HG03442 (cell line): Measurements from ENCODE around the gene ZNF564.
"Not testable (repeated sequence)": the region's sequence is repeated elsewhere in the genome, so short reads cannot be mapped to it uniquely, and the experiment has no call there.

Experiments
- ATAC-seq: cut with Tn5 transposase; IDR thresholded peaks from one replicate; pipeline ENCODE4 v1.9.1; 2021; ENCODE audit warnings: mild to moderate bottlenecking, moderate library complexity; ENCODE audit not compliant: unreplicated experiment

Gene ZNF564

DNA sequence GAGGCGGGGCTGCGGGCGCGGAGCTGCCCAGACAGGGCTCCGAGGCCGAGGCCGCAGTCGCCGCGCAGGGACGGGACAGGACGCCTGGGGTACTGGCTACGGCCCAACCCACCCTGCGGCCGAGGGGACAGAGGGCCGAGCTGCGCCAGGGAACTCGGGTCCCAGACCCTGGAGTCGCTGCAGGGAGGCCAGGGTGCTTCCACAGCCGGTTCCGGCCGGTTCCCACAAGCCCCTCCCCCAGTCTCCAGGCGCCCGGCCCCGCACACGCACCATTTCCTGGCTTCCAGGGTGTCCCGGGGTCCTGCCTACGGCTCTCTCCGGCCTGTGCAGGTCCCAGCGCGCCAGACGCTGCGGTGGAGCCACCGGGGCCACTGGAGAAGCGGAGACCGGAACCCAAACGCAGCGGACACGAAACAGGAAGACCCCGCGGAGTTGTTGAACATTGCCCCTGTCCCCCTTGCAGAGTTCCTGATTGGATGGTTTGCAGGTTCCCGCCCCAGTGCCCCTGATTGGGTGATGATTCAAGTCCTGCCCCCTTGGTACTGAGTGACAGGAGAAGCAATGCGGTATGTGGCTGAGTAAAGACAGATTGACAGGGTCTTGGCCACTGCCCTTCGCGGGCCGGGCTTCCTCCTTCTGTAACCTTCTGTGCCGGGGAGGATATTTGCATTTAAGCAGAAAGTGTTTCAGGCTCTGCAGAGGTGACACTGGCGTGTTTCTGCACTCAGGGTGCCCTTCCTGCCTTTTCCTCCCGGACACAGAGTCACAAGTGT, at the start of gene ZNF564:
Gene ZNF564 (minus strand): TSS at position 423 of the 773 bp plus-strand sequence. CDS start 150 bp downstream, at position 273.
- ATAC-seq: peak; percentile 96

DNA sequence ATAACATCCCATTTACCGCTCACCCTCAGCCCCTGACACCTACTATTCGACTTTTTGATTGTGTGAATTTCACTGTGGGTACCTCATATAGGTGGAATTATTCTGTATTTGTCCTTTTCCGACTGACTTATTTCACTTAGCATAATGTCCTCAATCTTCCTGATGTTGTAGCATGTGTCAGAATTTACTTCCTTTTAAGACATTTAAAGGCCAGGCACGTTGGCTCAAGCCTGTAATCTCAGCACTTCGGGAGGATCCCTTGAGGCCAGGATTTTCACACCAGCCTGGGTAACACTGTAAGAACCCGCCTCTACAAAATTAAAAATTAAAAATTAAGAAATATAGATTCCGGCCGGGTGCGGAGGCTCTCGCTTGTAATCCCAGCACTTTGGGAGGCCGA, 46.3 kb upstream of the ZNF564 start:
- no peak for ATAC-seq

DNA sequence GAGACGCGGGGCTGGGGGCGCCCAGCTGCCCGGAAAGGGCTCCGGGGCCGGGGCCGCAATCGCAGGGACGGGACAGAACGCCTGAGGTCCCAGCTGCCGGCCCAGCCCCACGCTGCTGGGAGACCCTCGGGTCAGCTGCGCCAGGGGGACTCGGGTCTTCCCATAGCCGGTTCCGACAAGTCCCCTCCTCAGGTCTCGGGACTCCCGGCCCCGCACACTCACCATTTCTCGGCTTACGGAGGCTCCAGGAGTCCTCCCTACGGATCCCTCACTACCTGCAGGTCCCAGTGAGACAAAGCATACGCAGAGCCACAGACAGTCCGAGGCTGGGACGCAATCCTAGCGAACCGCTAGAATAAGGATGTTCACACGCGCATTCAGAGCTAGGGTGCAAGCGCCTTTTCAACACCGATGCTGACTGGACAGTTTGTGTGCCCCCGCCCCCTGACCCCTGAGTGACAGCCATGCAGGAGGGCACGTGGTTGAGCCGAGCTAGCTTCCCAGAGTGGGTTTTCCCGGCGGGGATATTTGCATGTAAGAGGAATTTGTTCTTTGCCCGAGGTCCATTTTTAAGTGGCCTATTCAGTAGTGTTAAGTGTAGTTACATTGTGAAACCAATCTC, 45.8 kb upstream of the ZNF564 start:
- no peak for ATAC-seq

DNA sequence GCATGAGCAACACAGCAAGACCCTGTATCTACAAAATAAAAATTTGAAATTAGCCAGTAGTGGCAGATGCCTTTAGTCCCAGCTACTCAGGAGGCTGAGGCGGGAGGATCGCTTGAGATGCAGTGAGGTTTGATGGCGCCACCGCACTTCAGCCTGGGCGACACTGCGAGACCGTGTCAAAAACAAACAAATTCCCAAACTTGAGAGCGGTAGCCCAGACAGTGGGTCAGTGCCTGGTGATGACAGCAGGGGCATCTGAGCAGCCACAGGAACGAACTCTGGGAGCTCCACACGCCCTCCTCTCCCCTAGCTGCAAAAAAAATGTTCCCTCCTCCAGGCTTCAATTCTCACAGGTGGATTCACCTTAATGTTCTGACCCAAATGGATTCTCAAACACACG, 45.2 kb upstream of the ZNF564 start:
- no peak for ATAC-seq

DNA sequence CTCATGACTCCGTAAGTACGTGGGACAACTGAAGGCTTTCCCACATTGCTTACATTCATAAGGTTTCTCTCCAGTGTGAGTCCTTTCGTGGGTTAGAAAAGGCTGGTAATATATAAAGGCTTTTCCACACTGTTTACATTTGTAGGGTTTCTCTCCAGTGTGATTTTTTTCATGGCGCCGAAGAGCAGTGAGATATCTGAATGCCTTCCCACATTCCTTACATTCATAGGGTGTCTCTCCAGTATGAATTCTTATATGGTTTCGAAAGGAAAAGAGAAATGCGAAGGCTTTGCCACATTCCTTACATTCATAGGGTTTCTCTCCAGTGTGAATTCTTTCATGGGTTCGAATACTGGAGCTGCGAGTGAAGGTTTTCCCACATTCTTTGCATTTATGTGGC, 29.8 kb upstream of the ZNF564 start:
- ATAC-seq: no peak

DNA sequence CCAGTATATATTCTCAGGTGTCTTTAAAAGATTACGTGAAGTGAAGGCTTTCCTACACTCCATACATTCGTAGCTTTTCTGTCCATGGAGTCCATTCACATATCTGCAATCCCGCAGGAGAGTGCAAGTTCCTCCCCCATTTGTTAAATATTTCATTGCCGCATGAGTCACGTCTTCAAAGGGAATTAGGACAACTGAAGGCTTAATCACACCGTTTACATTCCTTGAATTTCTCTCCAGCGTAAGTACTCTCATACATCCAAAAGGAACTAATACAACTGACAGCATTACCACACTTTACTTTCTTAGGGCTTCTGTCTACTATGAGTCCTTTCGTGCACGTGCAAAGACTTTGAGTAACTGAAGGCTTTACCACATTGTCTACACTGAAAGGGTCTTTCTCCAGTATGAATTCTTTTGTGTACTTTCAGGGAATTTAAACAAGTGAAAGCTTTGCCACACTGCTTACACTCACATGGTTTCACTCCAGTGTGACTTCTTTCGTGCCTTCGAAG, 29.0 kb upstream of the ZNF564 start:
- no peak for ATAC-seq

DNA sequence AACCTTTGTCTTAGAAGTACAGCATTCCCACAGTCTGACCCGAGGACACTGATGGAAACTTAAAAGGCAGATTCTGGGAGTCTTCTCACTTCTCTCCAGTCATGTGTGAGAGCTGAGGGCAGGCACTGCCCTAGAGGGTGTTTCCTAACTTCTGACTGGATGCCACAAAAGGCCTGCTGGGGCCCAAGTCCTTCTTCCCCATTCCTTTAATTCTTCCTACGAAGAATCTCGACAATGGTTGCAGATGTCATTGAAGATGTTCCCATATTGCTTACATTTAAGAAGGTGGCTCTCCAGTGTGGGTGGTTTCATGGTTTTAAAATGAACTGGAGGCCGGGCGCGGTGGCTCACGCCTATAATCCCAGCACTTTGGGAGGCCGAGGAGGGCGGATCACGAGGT, 27.4 kb upstream of the ZNF564 start:
- ATAC-seq: no peak

DNA sequence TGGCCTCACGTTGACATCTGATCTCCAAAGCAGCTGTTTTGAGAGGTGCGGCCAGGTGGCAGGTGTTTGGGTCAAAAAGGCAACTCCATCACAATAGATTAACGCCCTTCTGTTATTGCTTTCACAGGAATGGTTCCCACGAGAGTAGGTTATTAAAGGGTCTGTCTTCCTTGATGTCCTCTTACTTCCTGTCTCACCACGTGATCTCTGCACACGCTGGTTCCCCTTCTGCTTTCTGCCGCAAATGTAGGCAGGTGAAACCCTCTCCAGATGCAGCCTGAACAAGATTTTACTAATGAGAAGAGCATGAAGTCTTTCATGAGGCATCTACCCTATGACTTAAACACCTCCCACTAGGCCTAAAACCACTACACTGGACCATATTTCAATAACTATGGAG, 22.8 kb upstream of the ZNF564 start:
- ATAC-seq: no peak

DNA sequence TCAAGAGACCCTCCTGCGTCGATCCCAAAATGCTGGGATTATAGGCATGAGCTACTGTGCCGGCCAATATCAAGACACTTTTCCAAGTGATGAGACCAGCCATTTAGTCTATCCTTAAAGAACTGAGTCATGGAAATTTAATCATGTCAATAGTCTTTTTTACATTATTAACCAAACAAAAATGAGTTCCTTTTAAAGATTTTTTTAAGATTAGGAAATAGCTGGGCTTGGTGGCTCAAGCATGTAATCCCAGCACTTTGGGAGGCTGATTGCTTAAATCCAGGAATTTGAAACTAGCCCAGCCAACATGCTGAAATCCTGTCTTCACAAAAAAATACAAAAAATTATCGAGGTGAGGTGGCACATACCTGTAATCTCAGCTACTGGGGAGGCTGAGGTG, 16.7 kb upstream of the ZNF564 start:
- no peak for ATAC-seq

DNA sequence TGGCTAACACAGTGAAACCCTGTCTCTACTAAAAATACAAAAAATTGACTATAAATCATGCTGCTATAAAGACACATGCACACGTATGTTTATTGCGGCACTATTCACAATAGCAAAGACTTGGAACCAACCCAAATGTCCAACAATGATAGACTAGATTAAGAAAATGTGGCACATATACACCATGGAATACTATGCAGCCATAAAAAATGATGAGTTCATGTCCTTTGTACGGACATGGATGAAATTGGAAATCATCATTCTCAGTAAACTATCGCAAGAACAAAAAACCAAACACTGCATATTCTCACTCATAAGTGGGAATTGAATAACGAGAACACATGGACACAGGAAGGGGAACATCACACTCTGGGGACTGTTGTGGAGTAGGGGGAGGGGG, 15.1 kb upstream of the ZNF564 start:
- not testable (repeated sequence) for ATAC-seq

DNA sequence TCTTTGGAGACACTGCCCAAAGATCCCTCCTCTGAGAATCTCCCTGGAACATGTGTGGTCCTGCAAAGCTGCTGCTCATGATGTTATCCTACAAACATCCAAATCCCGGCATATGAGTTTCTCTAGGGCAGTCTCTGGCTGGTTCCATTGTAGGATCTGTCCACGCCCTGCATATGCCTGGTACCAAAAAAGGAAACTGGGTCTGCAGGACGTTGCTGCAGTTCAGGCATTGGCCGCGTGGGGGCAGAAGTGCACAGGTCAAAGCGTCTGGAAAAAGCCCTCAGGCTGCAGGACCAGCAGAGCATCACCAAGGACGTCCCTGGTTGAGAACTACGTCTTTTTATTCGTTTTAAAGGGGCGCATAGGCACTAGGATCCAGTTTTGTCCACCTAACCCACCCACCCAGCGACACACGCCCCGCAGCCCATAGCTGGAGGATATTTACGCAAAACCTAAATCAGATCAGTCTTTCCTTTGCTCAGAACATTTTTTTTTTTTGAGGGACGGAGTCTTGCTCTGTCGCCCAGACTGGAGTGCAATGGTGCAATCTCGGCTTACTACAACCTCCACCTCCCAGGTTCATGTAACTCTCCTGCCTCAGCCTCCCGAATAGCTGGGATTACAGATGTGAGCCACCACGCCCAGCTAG, 12.9 kb upstream of the ZNF564 start:
- no peak for ATAC-seq

DNA sequence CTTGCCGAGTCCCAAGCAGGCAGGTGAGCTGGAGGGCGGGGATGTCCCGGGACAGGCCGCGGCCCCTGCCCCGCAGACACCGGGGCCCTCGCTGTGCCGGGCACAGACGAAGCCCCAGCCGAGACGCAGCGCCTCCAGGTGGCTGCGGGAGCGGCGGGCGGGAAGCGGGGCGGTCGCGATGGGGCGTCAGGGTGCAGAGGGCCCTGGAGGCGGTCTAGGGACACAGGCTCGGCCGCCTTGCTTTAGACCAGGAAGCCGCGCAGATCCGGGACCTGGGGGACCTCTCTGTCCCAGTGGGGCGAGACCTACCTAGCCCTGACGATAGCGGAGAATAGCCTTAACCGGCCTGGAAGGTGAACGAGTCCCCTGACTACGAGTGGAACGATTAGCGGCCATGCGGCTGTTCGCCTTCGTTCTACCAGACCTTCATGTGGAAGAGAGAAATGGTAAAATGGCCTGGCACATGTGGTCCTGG, 4.2 kb upstream of the ZNF564 start:
- ATAC-seq: no peak

DNA sequence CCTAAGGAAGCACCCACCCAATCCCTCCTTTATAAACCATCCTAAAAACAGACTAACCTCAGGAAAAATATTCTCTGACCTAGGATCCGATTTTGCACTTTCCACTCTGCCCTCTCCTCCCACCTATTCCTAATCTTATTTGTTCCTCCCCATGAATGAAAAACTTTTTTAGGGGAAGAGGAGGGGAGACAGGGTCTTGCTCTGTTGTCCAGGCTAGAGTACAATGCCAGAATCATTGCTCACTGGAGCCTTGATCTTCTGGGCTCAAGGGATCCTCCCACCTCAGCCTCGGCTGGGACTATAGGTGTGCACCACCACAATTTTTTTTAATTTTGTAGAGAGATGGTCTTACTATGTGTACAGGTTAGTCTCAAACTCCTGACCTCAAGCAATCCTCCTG, 4.4 kb downstream of the ZNF564 start:
- no peak for ATAC-seq

DNA sequence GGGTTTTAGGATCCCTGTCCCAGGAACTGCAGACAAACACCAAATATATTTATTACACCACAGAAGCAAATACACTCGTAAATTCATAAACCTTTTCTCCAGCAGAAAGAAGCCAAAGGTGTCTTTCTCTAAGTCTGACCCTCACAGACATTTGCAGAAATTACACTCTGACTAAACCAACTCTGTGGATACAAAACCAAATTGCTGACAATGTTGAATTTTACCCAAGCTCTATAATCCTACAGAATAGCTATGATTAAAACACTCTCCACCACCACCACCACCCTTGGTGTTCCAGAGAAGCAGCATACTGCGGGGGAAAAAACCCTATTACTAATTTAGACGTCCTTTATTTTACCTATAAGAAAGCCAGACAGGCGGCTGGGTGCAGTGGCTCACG, 5.2 kb downstream of the ZNF564 start:
- ATAC-seq: no peak

DNA sequence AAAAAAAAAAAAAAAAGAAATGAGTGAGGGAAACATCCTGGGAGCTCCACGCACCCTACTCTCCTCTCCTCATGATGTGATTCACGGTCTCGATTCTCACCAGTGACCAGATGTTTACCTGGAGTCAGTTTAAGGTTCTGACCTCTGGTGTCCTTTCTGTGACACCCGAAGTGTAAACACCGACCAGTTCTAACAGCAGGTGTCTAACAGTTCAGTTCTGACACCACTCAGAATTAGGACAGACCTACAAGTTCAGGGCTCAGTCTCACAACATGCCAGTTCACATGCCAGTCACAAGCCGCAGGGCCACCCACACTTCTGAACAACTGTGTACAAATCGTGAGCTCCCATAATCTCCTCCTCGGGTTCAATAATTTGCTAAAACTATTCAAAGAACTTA, 6.0 kb downstream of the ZNF564 start:
- no peak for ATAC-seq

DNA sequence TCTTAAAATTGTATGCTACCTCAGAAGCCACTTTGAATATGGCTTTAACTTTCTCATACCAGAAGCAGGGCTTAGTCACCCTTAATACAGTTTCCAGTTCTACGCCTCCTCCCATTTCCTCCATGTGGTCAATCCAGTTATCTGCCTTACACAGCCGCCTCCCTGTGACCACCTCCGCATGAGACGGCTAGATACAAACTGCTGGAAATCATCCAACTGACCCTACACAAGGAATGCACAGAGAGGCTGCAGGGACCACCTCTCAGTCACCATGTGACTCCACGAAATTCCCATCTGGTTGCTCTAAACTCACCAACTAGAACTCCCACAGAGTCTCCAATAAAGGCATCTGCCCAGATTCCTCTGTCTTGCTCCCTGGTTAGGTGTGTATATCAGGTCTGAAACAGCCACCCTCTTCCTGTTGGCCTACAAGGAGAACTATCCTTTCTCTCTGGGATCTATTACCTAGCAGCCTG, 6.8 kb downstream of the ZNF564 start:
- no peak for ATAC-seq

DNA sequence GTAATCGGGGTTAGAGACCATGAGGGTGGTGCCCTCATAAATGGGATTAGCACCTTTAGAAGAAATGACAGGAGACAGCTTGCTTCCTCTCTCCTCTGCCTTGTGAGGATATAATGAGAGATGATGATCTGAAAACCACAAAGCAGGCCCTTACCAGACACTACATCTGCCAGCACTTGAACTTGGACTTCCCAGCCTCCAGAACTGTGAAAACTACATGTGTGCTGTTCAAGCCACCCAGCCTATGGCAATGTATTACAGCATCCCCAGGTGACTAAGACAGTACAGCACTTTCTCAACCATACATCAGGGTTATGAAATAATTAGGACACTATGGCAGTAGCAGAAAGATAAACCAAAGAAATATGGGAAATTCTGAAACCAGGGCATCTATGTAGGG, 7.4 kb downstream of the ZNF564 start:
- ATAC-seq: no peak

DNA sequence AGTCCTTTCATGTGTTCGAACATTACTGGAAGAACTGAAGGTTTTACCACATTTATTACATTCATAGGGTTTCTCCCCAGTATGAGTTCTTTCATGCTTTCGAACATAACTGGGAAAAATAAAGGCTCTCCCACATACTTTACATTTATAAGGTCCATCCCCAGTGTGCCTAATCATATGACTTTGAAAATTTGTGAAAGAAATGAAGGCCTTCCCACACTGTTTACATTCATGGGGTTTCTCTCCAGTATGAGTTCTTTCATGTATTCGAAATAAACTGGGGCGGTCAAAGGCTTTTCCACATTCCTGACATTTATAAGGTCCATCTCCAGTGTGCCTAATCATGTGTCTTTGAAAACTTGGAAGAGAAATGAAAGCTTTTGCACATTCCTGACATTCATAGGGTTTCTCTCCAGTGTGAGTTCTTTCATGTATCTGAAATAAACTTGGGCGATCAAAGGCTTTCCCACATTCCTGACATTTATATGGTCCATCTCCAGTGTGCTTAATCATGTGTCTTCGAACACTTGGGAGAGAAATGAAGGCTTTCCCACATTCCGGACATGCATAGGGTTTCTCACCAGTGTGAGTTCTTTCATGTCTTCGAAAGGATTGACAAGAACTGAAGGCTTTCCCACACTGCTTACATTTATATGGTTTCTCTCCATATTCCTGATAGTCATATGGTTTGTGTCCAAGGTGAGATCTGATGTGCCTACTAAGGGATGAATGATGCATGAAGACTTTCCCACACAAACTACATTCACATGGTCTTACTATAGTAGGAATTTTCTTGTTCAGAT, 24.0 kb downstream of the ZNF564 start:
- ATAC-seq: no peak

DNA sequence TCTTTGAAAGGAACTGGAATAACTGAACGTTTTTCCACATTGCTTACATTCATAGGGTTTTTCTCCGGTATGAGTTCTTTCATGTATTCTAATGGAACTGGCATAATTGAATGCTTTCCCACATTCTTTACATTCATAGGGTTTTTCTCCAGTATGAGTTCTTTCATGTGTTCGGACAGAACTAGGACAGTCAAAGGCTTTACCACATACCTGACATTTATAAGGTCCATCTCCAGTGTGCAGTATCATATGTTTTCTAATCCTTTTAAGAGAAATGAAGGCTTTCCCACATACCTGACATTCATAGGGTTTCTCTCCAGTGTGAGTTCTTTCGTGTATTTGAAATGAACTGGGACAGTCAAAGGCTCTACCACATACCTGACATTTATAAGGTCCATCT, 24.7 kb downstream of the ZNF564 start:
- ATAC-seq: no peak

DNA sequence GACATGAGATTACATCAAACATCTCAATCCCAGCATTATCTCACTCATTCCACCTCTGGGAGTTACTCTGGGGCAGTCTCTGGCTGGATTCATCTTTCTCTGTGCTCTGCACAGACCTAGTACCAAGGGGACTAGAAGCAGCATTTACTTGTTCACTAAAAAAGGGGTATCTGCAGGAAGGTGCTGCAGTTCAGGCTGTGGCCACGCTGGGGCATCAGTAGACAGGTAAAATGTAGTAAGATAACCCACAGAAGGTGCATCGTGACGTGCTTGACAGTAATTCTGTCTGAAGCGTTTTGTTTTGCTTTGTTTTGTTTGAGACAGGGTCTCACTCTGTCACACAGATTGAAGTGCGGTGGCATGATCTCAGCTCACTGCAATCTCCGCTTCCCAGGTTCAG, 29.3 kb downstream of the ZNF564 start:
- ATAC-seq: no peak

DNA sequence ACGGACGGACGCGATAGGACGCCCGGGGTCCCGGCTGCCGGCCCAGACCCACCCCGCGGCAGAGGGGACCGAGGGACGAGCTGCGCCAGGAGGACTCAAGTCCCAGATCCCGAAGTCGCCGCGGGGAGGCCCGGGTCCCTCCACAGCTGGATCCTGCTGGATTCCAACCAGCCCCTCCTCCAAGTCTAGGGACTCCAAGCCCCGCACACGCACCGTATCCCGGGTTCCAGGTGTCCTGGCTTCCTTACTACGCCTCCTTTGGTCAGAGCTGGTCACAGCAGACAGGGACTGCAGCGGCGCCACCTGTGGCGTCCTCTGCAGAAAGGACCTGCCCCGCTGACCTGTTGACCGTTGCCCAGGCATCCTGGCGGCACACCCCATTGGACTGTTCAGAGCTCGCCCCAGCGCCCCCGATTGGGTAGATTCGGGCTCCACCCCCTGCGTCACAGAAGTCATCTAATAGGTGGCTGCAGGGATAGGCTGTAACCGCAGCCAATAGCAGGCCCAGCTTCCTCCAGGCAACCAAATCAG, 37.7 kb downstream of the ZNF564 start:
- ATAC-seq: no peak
